Gastrocnemius medialis (tissue), 4 donors: ENCODE measurements around the gene SLC24A4. TPM values are rescaled to one million over a fixed set of nuclear protein-coding genes. Genes with fewer than 3 reads are reported as not detected.

Experiments used
- ATAC-seq, 2 donors: fragments of 150-250 bp; one replicate each; pipeline ENCODE4 v1.9.1; 2016
- DNase-seq, 2 donors: peaks; one replicate each; pipeline ENCODE4 v3.0.0-alpha.2; 2019
- H3K27ac ChIP-seq, 4 donors: fragments of 200-600 bp; sonication (generic); 1 replicate in 1 of 4; 2 replicates in 3 of 4; pipeline ENCODE4 v1.5.1; 2016 to 2018; ENCODE audit warnings: mild to moderate bottlenecking in 2 of 4, moderate library complexity in 1 of 4
- H3K27me3 ChIP-seq, 3 donors: fragments of 200-600 bp; sonication (generic) in 2 of 3; 1 replicate in 1 of 3; 2 replicates in 2 of 3; pipeline versions ENCODE4 v1.5.1 to v1.6.0; 2016 to 2019; ENCODE audit warnings: mild to moderate bottlenecking in 1 of 3, moderate library complexity in 1 of 3
- H3K36me3 ChIP-seq, 2 donors: fragments of 200-600 bp; sonication (generic) in 1 of 2; one replicate each; pipeline ENCODE4 v1.5.1; 2017 to 2018
- H3K4me1 ChIP-seq, 2 donors: fragments of 200-600 bp; sonication (generic) in 1 of 2; one replicate each; pipeline ENCODE4 v1.5.1; 2016 to 2017; ENCODE audit warnings: mild to moderate bottlenecking in 2 of 2
- H3K4me3 ChIP-seq, 4 donors: fragments of 200-600 bp; sonication (generic) in 3 of 4; 1 replicate in 1 of 4; 2 replicates in 3 of 4; pipeline ENCODE4 v1.5.1; 2016 to 2019; ENCODE audit warnings: mild to moderate bottlenecking in 2 of 4
- H3K9me3 ChIP-seq, 3 donors: fragments of 200-600 bp; sonication (generic) in 2 of 3; 1 replicate in 1 of 3; 2 replicates in 2 of 3; pipeline ENCODE4 v1.5.1; 2016 to 2019
- POLR2A ChIP-seq, 2 donors: fragments of 450-650 bp; IDR thresholded peaks; one replicate each; pipeline ENCODE4 v1.6.1; 2017; ENCODE audit warnings: antibody characterized with exemption in 2 of 2, mild to moderate bottlenecking in 2 of 2, moderate library complexity in 2 of 2
- in situ Hi-C, 4 donors: fragments of 200-750 bp; cut with MboI; loops; one replicate each; pipeline versions ENCODE4 v1.15.0 to v1.8.0; 2017; ENCODE audit warnings: low sequenced_read_pairs in 4 of 4
- intact Hi-C: fragments of 100-400 bp; cut with DNase I; formaldehyde crosslinking; loops from one replicate; pipeline ENCODE4 v1.15.1; 2023; ENCODE audit warnings: low total_unique reads
- total RNA-seq, 4 donors: library from RNA; depleted of rRNA; stranded (reverse); fragments of >200 nt; gene quantifications; one replicate each; pipeline versions ENCODE4 v1.1.0 to v1.2.3, GENCODE V29; 2016
- TF ChIP-seq, protein P1 (sequence below), 5 experiments: fragments of 450-650 bp in 3 of 5; fragments of 200-600 bp in 2 of 5; sonication (generic) in 2 of 5; IDR thresholded peaks in 4 of 5; conservative IDR thresholded peaks in 1 of 5; 1 replicate in 4 of 5; 2 replicates in 1 of 5; pipeline ENCODE4 v1.5.1; 2016 to 2019; ENCODE audit warnings: antibody characterized with exemption in 5 of 5, mild to moderate bottlenecking in 3 of 5, moderate library complexity in 3 of 5

The SLC24A4 gene
- total RNA-seq, 4 donors from 2014 or later: 0.07 to 0.76 (median 0.50) TPM

DNA sequence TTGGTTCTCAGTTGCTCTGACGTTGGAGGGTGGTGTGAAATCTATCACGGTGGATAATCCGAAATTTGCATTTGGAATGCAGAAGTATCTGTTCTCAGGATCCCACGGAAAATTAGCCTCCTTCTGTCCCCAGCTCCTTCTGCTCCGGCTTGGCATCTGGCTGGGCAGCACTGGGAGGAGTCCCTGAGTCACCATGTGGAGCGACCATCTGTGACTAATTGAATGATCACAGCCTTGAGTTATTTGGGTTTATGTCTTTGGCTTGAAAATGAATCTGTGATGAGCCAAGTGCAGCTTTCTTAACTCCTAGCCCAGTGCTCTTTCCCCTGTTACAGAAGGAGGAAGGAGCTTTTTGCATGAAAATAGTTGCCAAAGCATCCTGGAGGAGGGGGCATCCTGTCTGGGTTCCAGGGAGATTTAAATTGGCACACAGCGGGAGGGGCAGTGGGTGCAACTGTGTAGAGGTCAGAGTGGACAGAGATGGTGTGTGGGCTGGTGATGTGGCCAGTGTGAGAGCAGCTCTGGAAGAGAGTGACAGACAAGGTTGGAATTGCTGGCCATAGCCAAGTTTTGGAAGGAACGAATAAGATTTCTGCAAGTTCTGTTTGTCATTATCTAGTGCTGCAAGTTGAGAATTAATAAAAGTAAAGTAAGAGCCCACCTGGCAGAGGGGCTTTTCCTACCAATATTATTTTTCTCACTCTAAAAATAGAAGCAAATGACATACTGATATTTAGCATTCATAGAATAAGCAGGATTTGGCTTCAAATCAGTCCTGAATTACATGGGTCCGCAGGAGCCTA is 74.4 kb downstream of the SLC24A4 start:
- Histone ChIP-seq H3K4me3 (no peak overlapping the region), H3K27me3 (no peaks in the 10 kb centered on the region), H3K36me3 (no peaks in the 10 kb centered on the region), H3K4me1 (no peaks in the 10 kb centered on the region), H3K27ac (no peak overlapping the region), H3K9me3 (no peaks in the 10 kb centered on the region)
- ATAC-seq (no peak), DNase-seq (no peak)
- TF ChIP-seq POLR2A (IDR thresholded peaks at IDR 0.05): no peak
- TF ChIP-seq, protein P1, sequence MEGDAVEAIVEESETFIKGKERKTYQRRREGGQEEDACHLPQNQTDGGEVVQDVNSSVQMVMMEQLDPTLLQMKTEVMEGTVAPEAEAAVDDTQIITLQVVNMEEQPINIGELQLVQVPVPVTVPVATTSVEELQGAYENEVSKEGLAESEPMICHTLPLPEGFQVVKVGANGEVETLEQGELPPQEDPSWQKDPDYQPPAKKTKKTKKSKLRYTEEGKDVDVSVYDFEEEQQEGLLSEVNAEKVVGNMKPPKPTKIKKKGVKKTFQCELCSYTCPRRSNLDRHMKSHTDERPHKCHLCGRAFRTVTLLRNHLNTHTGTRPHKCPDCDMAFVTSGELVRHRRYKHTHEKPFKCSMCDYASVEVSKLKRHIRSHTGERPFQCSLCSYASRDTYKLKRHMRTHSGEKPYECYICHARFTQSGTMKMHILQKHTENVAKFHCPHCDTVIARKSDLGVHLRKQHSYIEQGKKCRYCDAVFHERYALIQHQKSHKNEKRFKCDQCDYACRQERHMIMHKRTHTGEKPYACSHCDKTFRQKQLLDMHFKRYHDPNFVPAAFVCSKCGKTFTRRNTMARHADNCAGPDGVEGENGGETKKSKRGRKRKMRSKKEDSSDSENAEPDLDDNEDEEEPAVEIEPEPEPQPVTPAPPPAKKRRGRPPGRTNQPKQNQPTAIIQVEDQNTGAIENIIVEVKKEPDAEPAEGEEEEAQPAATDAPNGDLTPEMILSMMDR (IDR thresholded peaks at IDR 0.05 in 4 of 5, conservative IDR thresholded peaks at IDR 0.05 in 1 of 5): no peak
- intact Hi-C loops: no loop called here
- in situ Hi-C loops: no loop called here

DNA sequence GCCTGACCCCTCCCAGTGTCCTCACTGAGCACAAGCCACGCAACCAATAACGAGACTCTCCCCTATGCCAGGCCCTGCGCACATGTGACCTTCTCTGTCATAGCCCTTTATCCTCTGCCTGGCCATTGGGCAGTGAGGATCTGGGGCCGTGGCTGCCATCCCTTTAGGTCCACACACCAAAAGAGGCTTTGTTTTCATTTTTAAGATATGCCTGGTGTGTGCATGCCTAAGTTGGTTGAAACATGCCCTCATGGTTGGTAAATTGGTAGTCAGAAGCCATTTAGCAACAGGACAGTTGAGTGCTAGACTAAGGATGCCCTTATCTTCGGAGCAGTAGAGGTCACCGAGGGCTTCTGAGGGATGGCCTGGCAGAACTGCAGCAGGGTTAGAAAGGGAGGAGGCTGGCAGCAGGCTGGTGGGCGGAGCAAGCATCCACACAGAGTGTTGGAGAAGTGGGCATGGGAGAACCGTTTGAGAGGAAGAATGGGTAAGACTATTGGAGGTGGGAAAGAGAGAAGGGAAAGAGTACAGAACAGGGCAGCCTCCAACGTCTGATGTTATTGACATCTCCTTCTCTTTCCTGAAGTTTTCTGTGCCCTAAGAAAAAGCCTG is 75.1 kb downstream of the SLC24A4 start:
- intact Hi-C loops: no loop called here
- DNase-seq (no peak), ATAC-seq (no peak)
- Histone ChIP-seq H3K4me3 (no peak overlapping the region), H3K27me3 (no peaks in the 10 kb centered on the region), H3K27ac (no peak overlapping the region), H3K36me3 (no peaks in the 10 kb centered on the region), H3K4me1 (no peaks in the 10 kb centered on the region), H3K9me3 (no peaks in the 10 kb centered on the region)
- TF ChIP-seq, protein P1 (IDR thresholded peaks at IDR 0.05 in 4 of 5, conservative IDR thresholded peaks at IDR 0.05 in 1 of 5): no peak
- TF ChIP-seq POLR2A (IDR thresholded peaks at IDR 0.05): no peak
- in situ Hi-C loops: no loop called here

DNA sequence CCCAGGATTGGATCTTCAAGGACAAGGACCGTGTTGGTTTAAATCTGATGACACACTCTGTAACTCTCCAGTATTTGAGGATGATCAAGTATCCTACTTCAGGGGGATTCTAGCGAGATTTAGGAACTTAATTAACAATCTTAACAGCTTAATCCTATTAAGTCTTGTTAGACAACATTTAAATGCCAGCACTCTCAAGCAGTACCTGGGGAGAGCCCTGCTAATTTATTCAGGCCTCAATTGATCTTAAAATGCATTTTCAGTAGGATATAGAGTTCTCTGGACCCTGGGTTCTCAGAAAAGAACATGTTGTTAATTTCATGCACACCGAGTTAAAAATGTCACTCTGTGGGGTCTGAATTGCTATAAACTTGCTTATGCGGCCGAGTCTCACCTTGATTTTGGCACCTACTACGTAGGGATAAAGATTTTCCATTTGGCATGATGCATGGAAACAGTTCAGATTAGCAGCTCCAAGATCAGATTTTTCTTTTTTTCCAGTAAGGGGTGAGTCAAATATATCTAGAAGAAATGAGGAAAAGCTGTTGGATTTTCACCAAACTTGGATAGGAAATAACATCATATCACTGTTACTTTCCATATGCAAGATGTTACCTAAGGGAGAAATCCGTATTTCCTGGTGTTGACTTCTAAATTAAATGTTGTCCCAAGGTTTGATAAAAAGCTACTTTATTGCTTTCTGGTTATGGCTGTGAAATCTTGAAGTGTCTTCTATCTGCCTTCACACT is 76.1 kb downstream of the SLC24A4 start:
- no peak for ATAC-seq
- H3K4me1 ChIP-seq: no peaks in the 10 kb centered on the region
- in situ Hi-C loops: no loop called here

DNA sequence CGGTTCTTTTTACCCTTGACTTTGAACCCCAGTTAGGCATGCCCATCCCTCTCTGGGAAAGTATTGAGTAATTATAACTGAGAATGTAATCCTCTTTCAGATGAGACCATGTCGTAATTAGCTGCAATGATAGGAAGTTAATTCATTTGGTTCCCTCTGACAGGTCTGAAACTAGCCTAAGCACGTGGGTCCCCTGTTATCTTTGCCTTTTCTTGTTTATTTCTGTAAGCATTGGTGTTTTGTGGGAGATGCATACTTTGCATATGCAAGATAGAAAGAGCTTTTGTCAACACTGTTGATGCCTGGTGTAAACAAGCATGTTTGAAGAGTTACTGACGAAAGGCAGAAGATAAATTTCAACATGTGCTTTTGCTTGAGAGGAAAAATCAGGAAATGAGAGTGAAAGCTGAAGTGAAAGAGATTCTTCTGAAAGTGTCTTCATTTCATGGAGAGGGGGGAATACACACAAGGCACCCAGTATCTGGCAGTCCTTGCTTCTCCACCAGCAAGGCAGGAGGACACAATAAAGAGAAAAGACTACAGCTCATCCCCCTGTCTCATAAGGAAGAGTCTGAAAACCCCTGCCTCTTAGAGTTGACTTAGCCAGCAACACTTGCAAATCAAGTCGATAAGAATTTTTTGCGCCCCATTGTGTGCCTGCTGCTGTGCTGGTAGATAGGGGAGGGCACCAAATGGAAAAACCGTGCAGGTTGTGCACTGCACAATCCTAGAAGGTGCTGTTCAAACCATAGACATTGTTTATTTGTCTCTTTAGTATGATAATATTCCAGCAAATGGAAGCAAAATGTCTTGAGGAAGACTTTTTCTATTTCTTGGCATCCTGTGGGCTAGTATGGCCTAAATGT is 77.8 kb downstream of the SLC24A4 start:
- intact Hi-C loops: no loop called here
- DNase-seq: no peak
- Histone ChIP-seq H3K27ac (no peak overlapping the region), H3K9me3 (no peaks in the 10 kb centered on the region), H3K4me1 (no peaks in the 10 kb centered on the region), H3K36me3 (no peaks in the 10 kb centered on the region), H3K27me3 (no peaks in the 10 kb centered on the region), H3K4me3 (no peak overlapping the region)
- in situ Hi-C loops: no loop called here
- no peak for TF ChIP-seq POLR2A (IDR thresholded peaks at IDR 0.05)
- TF ChIP-seq, protein P1 (IDR thresholded peaks at IDR 0.05 in 4 of 5, conservative IDR thresholded peaks at IDR 0.05 in 1 of 5): no peak
- no peak for ATAC-seq

More for the DNA sequence above, 76.1 kb downstream of the SLC24A4 start:
- no peak for DNase-seq
- no peaks in the 10 kb centered on the region for H3K9me3 ChIP-seq
- no peak for TF ChIP-seq POLR2A (IDR thresholded peaks at IDR 0.05)
- TF ChIP-seq, protein P1 (IDR thresholded peaks at IDR 0.05 in 4 of 5, conservative IDR thresholded peaks at IDR 0.05 in 1 of 5): no peak
- intact Hi-C loops: no loop called here
- H3K4me3 ChIP-seq: no peak overlapping the region
- no peaks in the 10 kb centered on the region for H3K27me3 ChIP-seq
- no peaks in the 10 kb centered on the region for H3K36me3 ChIP-seq
- H3K27ac ChIP-seq: no peak overlapping the region
